Ovary (tissue), 9 donors: ENCODE measurements around the gene DCTN2. TPM values are rescaled to one million over a fixed set of nuclear protein-coding genes. Genes with fewer than 3 reads are reported as not detected.

ENCODE experiments used
- DNase-seq, 5 donors: peaks; one replicate each; pipeline ENCODE4 v3.0.0-alpha.2; 2019 to 2020
- H3K27ac ChIP-seq, 2 donors: fragments of 200-600 bp; one replicate each; pipeline versions ENCODE4 v1.5.1 to v1.8.0; 2019 to 2022
- H3K27me3 ChIP-seq: fragments of 200-600 bp; one replicate; pipeline ENCODE4 v1.8.0; 2022
- H3K36me3 ChIP-seq: fragments of 200-600 bp; sonication (generic); one replicate; pipeline ENCODE4 v1.5.1; 2019
- H3K4me1 ChIP-seq: one replicate; pipeline ENCODE4 v1.8.1; 2013; ENCODE audit warnings: mild to moderate bottlenecking, moderate library complexity; ENCODE audit not compliant: insufficient read depth
- H3K4me3 ChIP-seq: fragments of 200-600 bp; sonication (generic); one replicate; pipeline ENCODE4 v1.5.1; 2017
- H3K9me3 ChIP-seq, 2 donors: fragments of 200-600 bp in 1 of 2; sonication (generic) in 1 of 2; one replicate each; pipeline versions ENCODE4 v1.5.1 to v1.8.1; 2013 to 2019; ENCODE audit warnings: mild to moderate bottlenecking in 1 of 2, moderate library complexity in 1 of 2
- CTCF ChIP-seq, 3 donors: fragments of 450-650 bp in 2 of 3; fragments of 200-600 bp in 1 of 3; IDR thresholded peaks; one replicate each; pipeline versions ENCODE4 v1.5.1 to v1.8.0; 2016 to 2022; ENCODE audit warnings: antibody characterized with exemption in 3 of 3, mild to moderate bottlenecking in 1 of 3
- EP300 ChIP-seq: sonication (generic); formaldehyde crosslinking; IDR thresholded peaks from one replicate; pipeline ENCODE4 v1.6.1; 2017; ENCODE audit warnings: antibody characterized with exemption
- POLR2A ChIP-seq: fragments of 450-650 bp; IDR thresholded peaks from one replicate; pipeline ENCODE4 v1.6.1; 2017; ENCODE audit warnings: antibody characterized with exemption, mild to moderate bottlenecking, moderate library complexity
- WGBS, 3 donors: extraction: QIAGEN DNeasy Blood & Tissue Kit in 1 of 3; methylation state at CpG; one replicate each; pipeline versions ENCODE4 v1.1.5 to v1.1.7; 2013 to 2017; 5-methylcytosine and 5-hydroxymethylcytosine counted together
- intact Hi-C, 4 donors: fragments of 100-400 bp; cut with DNase I; formaldehyde crosslinking; loops; one replicate each; pipeline versions ENCODE4 v1.11.0 to v1.15.1; 2022 to 2023
- polyA plus RNA-seq, 2 donors: library from polyadenylated mRNA; stranded (reverse); fragments of 200-250 nt in 1 of 2; fragments of 350-450 nt in 1 of 2; fragmentation: Illumina TruSeq in 1 of 2; extraction: RNeasy Lipid Tissue Mini Kit (QIAGEN cat#74804) in 1 of 2; gene quantifications; one replicate each; pipeline ENCODE4 v1.2.3, GENCODE V29; 2013 to 2014
- total RNA-seq, 7 donors: library from RNA; depleted of rRNA in 2 of 7; stranded (reverse); fragments of >200 nt in 2 of 7; fragmentation: NEBNext Ultra II Directional in 3 of 7; extraction: Animal tissue kit (Norgen Biotek cat#: 25700) in 3 of 7; gene quantifications; one replicate each; pipeline versions ENCODE4 v1.1.0 to v1.2.4, GENCODE V29; 2016 to 2023
- donor health status: DM: no; HTN: no; CAD: no; lungs with moderate emphysema.
- donor health status: DM: no; HTN: no; CAD: no.
- donor health status: Bipolar disorder and iron deficiency.
- donor health status: DM: yes; HTN: yes; CAD: no.
- donor health status: DM: no; HTN: no; CAD: no.
- donor health status: DM: yes; HTN: yes; CAD: no.

Gene DCTN2
- total and polyA plus RNA-seq, 9 donors = 70.7 to 226 (median 98.0) TPM

GRCh38 chr12:57586128-57586527, 39.1 kb upstream of the DCTN2 start:
- Histone ChIP-seq H3K27me3 (no peaks in the 10 kb centered on the region), H3K4me1 (no peaks in the 10 kb centered on the region), H3K4me3 (no peak overlapping the region), H3K27ac (no peak overlapping the region), H3K36me3 (no peaks in the 10 kb centered on the region), H3K9me3 (no peaks in the 10 kb centered on the region)
- TF ChIP-seq EP300 (no peak), POLR2A (no peak), CTCF (IDR thresholded peaks at IDR 0.05) (no peak)
- intact Hi-C loops = no loop called here
- WGBS, 3 donors = 77 to 83% (median 79%) methylated on average over 3 of the region's 3 CpGs
- no peak for DNase-seq

GRCh38 chr12:57585156-57585555, 38.2 kb upstream of the DCTN2 start:
- no peak for TF ChIP-seq EP300
- no peak for TF ChIP-seq CTCF (IDR thresholded peaks at IDR 0.05)
- no peak for TF ChIP-seq POLR2A
- intact Hi-C loops = loop anchor here in 1 of 4 donors (2.0 kb wide), 1 partner anchor 36 kb away; no protein-coding TSS in a partner anchor
- no peaks in the 10 kb centered on the region for H3K27me3 ChIP-seq
- no peaks in the 10 kb centered on the region for H3K9me3 ChIP-seq
- DNase-seq = no peak
- H3K36me3 ChIP-seq = no peaks in the 10 kb centered on the region
- H3K4me1 ChIP-seq = no peaks in the 10 kb centered on the region
- WGBS, 3 donors = 68 to 86% (median 70%) methylated on average over 2 of the region's 2 CpGs
- no peak overlapping the region for H3K4me3 ChIP-seq
- H3K27ac ChIP-seq = no peak overlapping the region

- no peaks in the 10 kb centered on the region for H3K4me1 ChIP-seq
- intact Hi-C loops = loop anchor here in 1 of 4 donors (2.0 kb wide), 1 partner anchor 36 kb away; no protein-coding TSS in a partner anchor
- no peaks in the 10 kb centered on the region for H3K36me3 ChIP-seq
- H3K27ac ChIP-seq = no peak overlapping the region
- DNase-seq = no peak
- TF ChIP-seq POLR2A (no peak), EP300 (no peak), CTCF (IDR thresholded peaks at IDR 0.05) (no peak)
- no peaks in the 10 kb centered on the region for H3K27me3 ChIP-seq
- H3K9me3 ChIP-seq = no peaks in the 10 kb centered on the region
- H3K4me3 ChIP-seq = no peak overlapping the region
Observed at GRCh38 chr12:57584690-57585089, 37.7 kb upstream of the DCTN2 start.

DNA sequence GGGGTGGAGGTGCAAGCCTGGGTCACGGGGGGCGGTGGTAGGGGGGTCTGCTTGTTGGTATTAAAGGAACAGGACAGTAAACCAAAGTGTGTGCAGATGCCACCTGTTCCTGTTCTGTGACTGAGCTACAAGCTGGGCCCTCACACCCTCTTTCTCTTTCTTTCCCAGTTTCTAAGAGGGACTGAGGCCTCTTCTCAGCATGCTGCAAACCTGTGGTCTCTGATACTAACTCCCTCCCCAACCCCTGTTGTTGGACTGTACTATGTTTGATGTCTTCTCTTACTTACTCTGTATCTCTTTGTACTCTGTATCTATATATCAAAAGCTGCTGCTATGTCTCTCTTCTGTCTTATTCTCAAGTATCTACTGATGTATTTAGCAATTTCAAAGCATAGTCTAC, 37.1 kb upstream of the DCTN2 start:
- no peaks in the 10 kb centered on the region for H3K36me3 ChIP-seq

More for the DNA sequence above, 37.1 kb upstream of the DCTN2 start:
- H3K4me1 ChIP-seq = no peaks in the 10 kb centered on the region
- intact Hi-C loops = loop anchor here in 1 of 4 donors (2.0 kb wide), 1 partner anchor 37 kb away; no protein-coding TSS in a partner anchor
- H3K27ac ChIP-seq = no peak overlapping the region
- H3K4me3 ChIP-seq = no peak overlapping the region
- no peak for TF ChIP-seq EP300
- TF ChIP-seq POLR2A = no peak
- no peak for TF ChIP-seq CTCF (IDR thresholded peaks at IDR 0.05)
- WGBS, 3 donors = 93 to 100% (median 98%) methylated on average over 2 of the region's 2 CpGs
- H3K9me3 ChIP-seq = no peaks in the 10 kb centered on the region
- no peak for DNase-seq
- H3K27me3 ChIP-seq = no peaks in the 10 kb centered on the region
